DND-41 (cell line): Measurements from ENCODE around the gene CFAP77.

Experiments
- CTCF ChIP-seq: IDR thresholded peaks from 2 replicates; pipeline ENCODE4 v1.5.1; 2012; ENCODE audit warnings: borderline replicate concordance, low read length, moderate library complexity, mild to moderate bottlenecking; ENCODE audit not compliant: poor library complexity, severe bottlenecking; ENCODE audit errors: extremely low read depth
- EZH2 ChIP-seq: IDR thresholded peaks from 3 replicates; pipeline ENCODE4 v1.6.1; 2012; ENCODE audit warnings: borderline replicate concordance, low read depth, mild to moderate bottlenecking, moderate library complexity, low read length, inconsistent platforms; ENCODE audit not compliant: severe bottlenecking

- TF ChIP-seq CTCF (no peak), EZH2 (no peak)
Observed at GRCh38 chr9:132577119-132577518, 167.1 kb downstream of the CFAP77 start.
